Stimulated activated CD4-positive, alpha-beta T cell treated with anti-CD3 and anti-CD28 coated beads, Interleukin-15, amount 100 ng/mL, for 48 hours (primary cell): ENCODE results near the gene SMARCD1.

Source experiments
- DNase-seq, 2 donors: peaks; one replicate each; pipeline ENCODE4 v3.0.0-alpha.2; 2020; ENCODE audit warnings: low read depth in 2 of 2

The SMARCD1 gene

GRCh38 chr12:50084775-50085614, at the start of gene SMARCD1:
Gene SMARCD1 (plus strand): TSS chr12:50085342. CDS start chr12:50085370, 28 bp downstream.
- peak; percentile 75 to 83 for DNase-seq

DNA sequence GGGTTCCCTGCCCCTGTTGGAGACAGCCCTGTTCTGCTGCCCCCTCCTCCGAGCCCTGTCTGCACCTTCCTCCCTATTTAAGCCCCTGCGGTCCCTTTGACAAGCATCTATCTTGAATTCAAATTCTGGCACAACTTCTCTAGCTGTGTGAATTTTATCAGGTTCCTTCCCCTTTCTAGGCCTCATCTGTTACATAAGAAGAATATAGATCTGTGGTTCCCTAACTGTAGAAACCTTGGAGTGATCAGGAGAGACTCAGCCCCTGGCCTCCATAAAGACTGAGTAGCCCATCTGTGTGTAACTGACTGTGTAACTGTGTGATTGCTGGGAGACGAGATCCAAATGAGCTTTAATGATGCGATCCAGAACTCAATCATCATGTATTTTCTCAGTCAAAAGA, 46.8 kb upstream of the SMARCD1 start:
- DNase-seq, result no peak

GRCh38 chr12:50039151-50039835, 45.8 kb upstream of the SMARCD1 start:
- DNase-seq, result peak; percentile 75 to 86

DNA sequence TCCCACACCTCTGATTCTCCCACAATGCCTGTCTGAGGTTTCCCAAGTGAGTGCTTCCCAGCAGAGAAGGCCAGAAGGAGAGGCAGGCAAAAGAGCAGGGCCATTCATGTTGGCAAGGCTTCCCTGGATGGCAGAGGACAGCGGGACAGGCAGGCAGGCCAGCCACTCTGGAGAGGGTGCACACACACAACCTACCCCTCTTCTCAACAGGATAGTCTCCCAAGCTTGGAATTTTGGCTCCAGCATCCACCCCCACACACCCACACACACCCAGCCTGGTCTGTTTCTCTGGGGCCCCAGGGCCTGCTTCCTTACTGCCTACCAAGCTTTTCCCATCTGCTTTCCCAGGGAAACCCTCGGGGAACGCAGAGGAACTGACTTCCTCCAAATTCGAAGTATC, 44.5 kb upstream of the SMARCD1 start:
- DNase-seq, result no peak

DNA sequence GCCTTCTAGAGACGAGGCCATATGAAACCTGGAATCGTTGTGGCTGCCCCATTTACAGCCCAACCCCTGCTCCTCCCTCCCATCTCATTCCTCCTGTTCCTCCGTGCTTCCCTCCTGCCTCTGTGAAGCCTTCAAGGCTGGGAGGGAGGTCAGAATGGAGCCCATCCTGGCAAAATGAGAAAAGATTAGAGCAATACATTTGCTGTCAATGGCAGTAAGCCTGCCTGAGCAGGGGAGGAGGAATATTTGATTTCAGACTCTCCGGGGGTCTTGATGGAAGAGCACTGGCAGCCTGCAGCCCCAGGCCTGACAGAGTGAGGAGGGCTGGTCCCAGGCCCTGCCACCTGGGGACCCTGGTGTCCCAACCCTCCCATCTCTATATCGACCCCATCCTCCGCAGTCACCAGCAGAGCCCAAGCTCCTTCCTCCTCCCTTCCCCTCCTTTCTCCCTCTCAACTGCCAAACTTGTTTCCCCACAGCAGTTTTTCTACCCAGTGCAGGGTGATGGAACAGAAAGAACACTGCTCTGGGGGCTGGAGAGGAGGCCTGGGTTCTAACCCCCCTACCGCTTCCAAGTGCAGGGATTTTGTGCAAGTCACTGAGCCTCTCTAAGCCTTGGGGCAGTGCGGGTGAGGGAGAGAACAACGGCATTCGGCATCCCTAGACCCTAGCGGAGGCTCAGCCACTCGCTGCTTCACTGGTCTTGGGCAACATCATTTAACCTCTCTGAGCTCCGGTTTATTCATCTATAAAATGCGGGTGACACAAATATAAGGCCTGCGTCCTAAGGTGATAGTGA, 43.9 kb upstream of the SMARCD1 start:
- DNase-seq, result no peak

- DNase-seq, result no peak
Observed at GRCh38 chr12:50041962-50042361, 43.2 kb upstream of the SMARCD1 start.

- DNase-seq, result no peak
Observed at GRCh38 chr12:50042693-50043092, 42.4 kb upstream of the SMARCD1 start.

DNA sequence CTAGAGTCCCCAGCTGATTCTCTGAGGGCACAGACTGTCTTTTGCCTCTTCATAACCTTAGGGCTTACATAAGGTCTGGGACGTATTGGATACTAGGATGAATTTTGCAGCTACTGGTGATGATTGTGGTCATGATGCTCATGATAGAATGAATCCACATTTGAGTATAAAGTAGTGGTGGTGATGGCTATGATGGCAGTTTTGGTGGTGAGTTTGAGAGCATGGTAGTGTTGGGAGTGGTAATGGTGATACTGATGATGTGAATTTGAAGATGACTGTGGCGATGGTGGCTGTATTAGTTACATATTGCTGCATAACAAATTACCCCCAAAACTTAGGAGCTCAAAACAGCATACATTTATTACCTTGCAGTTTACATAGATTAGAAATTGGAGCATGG, 41.8 kb upstream of the SMARCD1 start:
- DNase-seq, result no peak

DNA sequence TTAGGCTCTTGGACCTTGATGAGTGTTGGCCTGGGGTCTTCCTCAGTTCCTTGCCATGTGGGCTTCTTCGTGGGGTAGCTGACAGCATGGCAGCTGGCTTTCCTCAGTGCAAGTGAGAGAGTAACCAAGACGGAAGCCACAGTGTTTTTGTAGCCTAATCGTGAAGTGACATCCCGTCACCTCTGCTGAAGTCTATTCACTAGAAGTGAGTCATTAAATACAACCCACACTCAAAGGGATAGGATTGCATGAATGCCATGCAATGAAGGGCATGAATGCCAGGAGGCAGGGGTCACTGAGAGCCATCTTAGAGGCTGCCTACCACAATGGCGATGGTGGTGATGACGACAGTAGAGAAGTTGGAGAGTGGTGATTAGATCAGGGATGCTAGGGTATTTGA, 41.3 kb upstream of the SMARCD1 start:
- no peak for DNase-seq

DNA sequence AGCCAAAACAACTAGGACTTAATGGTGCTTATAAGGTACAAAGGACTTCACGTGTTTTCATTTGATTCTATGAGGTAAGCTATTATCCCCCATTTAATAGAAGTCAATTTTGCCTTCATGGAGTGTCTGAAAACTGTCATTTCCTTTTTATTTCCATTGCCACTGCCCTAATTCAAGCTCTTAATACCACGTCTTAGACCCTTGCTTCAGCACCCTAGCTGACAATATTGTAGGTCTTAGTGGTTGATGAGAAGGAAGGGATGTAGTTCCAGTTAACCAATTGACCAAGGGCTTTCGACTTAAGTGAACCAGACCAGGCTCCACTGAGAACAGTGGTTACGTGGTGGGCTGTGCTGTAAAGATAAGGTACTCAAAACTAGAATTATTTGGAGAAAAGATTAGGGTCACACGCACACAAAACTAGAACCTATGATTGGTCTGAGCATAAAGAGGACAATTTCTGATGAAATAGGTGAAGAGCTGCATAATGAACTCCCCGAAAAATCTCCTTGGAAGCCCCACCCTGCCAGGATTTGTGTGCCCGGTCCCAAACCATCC, 37.4 kb upstream of the SMARCD1 start:
- no peak for DNase-seq

GRCh38 chr12:50049254-50050118, 35.7 kb upstream of the SMARCD1 start:
- no peak for DNase-seq

- DNase-seq, result no peak
Observed at GRCh38 chr12:50050119-50050385, 35.1 kb upstream of the SMARCD1 start.

DNA sequence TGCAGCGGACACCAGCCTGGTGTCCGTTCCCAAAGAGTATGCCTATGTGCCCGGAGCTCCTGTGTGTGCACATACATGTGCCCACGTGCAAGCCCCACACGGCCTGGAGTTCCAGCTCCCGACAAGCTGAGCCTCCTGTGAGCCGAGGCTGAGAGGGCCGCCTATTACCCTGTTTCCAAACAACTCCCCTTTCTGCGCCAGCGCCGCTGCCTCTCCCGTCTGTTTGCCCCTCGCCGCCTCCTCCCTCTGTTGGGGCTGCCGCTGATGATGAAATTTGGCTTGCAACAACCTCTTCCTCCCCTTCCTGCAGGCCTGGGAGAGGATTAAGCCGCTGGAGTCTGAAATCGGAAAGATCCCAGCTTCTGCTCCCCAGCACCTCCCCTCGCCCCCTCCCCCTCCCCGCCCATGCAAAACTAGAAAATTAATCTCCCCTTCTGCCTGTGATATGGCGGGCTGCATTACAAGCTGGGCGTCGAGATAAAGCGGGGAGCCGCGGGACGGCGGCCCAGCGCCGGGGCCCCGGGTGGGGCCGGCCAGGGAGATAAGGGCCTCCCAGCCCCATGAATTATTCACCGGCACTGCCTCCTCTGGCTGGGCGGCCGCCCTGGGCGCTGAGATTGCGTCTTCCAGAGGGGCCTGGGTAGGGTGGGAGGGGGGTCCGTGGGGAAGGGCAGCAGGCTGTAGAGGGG, 34.6 kb upstream of the SMARCD1 start:
- DNase-seq, result no peak

- no peak for DNase-seq
Observed at GRCh38 chr12:50051101-50051806, 33.9 kb upstream of the SMARCD1 start.

DNA sequence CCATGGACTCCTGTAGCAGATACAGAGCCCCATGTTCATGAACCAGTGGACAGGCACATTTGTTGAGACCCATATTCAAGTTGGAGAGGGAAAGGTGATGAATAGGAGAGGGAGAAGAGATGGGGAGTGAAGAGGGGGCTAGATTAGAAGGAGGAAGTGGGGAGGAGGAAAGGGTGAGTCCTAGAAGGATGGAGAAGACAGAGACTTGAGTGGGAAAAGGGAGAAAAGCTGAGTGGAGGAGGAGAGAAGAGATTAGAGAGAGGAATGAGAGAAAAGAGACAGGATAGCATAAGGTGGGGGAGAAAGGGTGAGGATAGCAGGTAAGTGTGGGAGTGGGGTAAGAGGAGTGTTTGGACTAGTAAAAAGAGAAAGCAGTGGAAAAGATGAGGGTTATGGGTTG, 32.6 kb upstream of the SMARCD1 start:
- DNase-seq, result no peak

DNA sequence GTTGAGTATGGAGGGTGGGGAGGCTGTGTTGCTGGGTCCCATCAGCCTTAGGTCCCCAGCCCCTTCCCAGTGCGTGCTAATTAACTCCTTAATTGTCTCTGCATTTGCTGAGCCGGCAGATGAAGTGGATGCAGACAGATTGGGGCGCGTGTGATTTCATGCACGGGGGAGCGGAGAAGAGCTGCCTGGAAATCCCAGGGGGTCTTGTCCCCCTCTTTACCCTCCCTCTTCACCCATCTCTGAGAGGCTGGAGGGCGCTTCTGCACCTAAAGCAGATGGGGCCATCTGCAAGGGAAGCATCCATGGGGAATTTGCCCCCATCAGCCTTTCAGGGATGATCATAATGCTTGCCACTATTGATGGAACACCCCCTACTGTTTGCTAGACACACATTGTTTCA, 32.2 kb upstream of the SMARCD1 start:
- no peak for DNase-seq

DNA sequence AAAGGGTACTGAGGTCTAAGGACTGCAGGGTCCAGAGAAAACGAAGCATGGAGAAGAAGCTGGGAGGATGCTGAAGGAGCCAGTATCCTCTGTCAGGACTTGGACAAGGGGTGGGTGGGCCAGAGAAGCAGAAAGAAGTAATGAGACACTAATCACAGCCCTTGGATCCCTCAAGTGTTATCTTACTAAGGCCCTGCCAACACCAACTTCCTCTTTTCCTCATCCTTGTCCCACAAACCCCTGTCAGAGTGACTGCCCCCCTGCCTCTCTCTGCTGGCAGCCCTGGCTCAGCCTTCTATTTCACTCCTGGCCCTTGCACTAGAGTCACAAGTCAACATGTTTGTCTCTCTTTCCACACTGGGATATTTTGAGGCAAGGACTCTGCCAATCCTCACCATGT, 31.6 kb upstream of the SMARCD1 start:
- no peak for DNase-seq

DNA sequence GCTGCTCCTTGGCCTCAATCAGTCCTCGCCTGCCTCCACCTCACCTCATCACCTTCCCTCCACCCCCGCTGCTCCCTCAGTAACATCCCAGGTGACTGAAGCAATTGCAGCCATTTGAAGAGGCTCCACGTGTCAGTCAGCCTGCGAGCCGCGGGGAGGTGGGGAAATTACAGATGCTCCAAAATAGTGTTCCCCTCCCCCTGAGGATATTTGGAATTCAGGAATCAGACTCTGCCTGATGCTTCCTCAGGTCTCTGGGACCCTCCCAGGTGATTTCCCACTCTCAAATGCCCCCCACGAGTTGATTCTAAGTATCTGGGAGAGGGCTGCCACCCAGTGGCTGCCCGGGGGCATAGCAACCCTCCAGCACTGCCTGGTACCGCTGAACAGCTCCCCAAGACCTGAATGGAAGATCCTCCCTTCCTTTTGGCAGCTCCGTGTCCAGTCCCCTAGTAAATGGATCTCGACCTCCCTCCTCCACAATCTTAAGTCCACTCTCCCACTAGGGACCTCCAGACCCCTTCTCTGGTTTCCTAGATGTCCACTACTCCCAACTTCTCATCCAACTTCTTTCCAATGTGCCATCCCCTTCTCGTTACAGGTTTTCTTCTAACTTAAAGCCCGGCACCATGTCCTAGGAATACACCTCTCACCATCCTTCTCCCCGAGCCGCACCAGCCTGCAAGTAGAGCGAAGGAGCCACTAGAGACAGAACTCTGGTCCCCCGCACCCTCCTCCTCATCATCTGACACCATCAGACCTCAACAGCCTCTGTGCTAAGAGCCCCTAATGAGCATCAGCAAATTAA, 29.1 kb upstream of the SMARCD1 start:
- DNase-seq, result peak; percentile 38 to 42

DNA sequence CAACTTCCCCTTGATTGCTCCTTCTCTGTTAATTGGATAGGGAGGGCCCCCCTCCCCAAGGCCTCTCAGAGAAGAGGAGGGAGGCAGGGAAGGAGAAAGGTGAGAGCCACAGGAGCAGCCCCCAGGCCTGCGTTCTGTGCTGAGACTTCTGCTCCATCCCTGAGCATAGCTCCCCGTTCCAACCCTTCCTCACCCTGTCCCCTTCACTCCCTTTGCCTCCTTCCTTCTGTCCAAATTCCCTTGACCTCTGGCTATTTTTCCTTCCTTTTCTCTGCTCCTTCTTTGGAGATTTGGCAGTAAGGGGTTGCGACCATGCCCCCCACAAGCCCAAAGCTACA, 28.5 kb upstream of the SMARCD1 start:
- DNase-seq, result no peak
